ENCODE measurements around the gene OR1N1. TPM values are rescaled to one million over a fixed set of nuclear protein-coding genes. Genes with fewer than 3 reads are reported as not detected.
"Not testable (repeated sequence)": the region's sequence is repeated elsewhere in the genome, so short reads cannot be mapped to it uniquely, and the experiment has no call there.

The OR1N1 gene
- polyA plus RNA-seq (ENCODE audit: insufficient read length in 12 of 12), result not detected
- long read RNA-seq, donor 1, result 0 reads
- long read RNA-seq, donor 2, result 0 reads
- long read RNA-seq, donor 3, result 0 reads
- long read RNA-seq, donor 4, result 0 reads
- long read RNA-seq, donor 5, result 0 reads
- long read RNA-seq, donor 6, result 0 reads
- long read RNA-seq, donor 7, result 0 reads
- long read RNA-seq, donor 8, result 0 reads
- long read RNA-seq, donor 9, result 0 reads
- long read RNA-seq, donor 10, result 0 reads
- long read RNA-seq, donor 11, result 0 reads

GRCh38 chr9:122527193-122527592, at the start of gene OR1N1:
Gene OR1N1, minus strand, starts transcription at chr9:122527293. Its CDS starts 0 bp downstream, at chr9:122527293.
- DNase-seq, result no peak

GRCh38 chr9:122572456-122572855, 45.4 kb upstream of the OR1N1 start:
- no peak for DNase-seq

GRCh38 chr9:122567901-122568300, 40.8 kb upstream of the OR1N1 start:
- no peak for DNase-seq

GRCh38 chr9:122562134-122562760, 35.2 kb upstream of the OR1N1 start:
- no peak for DNase-seq

GRCh38 chr9:122561446-122561845, 34.4 kb upstream of the OR1N1 start:
- no peak for DNase-seq

- no peak for DNase-seq
These were observed 25.7 kb upstream of the OR1N1 start, which contains the start of gene OR1N2 for GRCh38 chr9:122552812-122553211. Gene OR1N2, plus strand, starts transcription at chr9:122553112. Its CDS starts 100 bp downstream, at chr9:122553212.

DNA sequence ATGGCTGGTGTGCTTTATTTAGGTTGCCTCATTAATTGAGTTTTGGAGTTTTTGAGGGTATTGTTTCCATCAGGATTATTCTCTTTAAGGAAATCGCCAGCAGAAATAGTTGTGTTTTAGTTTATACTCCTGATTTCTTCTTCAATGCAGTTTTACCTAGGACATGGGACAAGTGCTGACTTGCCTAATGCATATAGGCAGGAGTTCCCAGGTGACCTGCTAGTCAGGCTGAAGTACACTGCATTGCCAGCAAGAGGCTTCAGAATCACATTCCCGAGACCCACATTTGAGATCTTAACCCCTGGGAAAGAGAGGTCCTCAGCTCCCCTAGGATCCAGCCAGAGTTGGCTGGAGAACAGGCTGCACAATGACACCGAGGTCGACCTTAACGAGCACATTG, 24.3 kb upstream of the OR1N1 start:
- DNase-seq, result no peak

- DNase-seq, result no peak
These were observed 19.1 kb upstream of the OR1N1 start for GRCh38 chr9:122546196-122546595.

GRCh38 chr9:122538757-122539156, 11.7 kb upstream of the OR1N1 start:
- DNase-seq, result no peak

- not testable (repeated sequence) for DNase-seq
These were observed 10.0 kb upstream of the OR1N1 start for GRCh38 chr9:122537066-122537465.

DNA sequence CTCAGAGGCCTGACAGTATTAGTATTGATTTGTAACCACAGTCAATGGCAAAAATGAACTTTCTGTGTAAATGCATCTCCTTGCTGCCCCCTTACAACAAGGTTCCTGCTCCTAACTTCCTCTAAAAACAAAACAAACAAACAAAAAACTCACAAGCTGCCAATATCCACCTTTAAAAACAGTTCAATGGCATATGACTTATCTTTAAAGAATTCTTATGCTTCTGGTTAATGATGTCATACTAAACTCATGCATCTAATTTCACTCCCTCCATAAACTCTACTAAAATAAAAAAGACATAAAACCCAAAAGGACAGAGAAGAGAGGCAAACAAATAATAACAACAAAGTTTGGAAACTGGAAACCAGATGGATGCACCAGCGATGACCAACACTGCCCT, 9.0 kb upstream of the OR1N1 start:
- DNase-seq, result no peak

- not testable (repeated sequence) for DNase-seq
These were observed 4.1 kb upstream of the OR1N1 start for GRCh38 chr9:122531157-122531556.

DNA sequence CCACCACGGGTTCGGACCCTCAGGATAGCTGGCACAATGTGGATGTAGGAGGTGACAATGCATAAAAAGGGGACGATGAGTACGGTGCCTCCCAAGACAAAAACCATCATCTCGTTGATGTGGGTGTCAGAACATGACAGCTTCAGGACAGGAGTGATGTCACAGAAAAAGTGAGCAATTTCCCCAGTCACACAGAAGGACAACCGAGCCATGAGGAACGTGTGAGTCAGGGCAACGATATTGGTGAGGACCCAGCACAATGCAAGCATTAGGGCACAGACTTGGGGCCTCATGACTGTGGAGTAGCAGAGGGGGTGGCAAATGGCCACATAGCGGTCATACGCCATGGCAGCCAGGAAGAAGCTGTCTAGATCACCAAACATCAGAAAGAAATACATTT, 491 bp downstream of the OR1N1 start:
- no peak for DNase-seq

DNA sequence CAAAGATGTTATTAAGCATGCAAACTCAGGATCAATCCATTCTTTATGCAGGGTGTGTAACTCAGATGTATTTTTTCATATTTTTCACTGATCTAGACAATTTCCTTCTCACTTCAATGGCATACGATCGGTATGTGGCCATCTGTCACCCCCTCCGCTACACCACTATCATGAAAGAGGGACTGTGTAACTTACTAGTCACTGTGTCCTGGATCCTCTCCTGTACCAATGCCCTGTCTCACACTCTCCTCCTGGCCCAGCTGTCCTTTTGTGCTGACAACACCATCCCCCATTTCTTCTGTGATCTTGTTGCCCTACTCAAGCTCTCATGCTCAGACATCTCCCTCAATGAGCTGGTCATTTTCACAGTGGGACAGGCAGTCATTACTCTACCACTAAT, 7.7 kb downstream of the OR1N1 start:
- no peak for DNase-seq

DNA sequence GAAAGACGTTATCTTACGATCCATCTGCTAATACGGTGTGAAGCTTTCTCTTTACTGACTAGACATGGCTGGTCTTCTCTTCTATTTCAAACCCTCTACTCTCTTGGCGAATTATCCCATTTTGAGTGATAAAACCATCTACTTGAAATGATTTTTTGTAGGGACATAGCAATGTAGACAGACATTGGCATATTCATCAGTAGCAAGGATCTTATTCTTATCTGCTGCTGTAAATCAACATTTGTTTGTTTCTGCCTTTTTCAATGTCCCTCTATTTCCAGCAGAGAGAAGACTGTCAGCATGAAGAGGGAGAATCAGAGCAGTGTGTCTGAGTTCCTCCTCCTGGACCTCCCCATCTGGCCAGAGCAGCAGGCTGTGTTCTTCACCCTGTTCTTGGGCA, 8.3 kb downstream of the OR1N1 start, which contains the start of gene OR1J4:
OR1J4 (plus strand) TSS at position 301 of the 400 bp plus-strand sequence; CDS start at position 301, 0 bp downstream.
- no peak for DNase-seq

DNA sequence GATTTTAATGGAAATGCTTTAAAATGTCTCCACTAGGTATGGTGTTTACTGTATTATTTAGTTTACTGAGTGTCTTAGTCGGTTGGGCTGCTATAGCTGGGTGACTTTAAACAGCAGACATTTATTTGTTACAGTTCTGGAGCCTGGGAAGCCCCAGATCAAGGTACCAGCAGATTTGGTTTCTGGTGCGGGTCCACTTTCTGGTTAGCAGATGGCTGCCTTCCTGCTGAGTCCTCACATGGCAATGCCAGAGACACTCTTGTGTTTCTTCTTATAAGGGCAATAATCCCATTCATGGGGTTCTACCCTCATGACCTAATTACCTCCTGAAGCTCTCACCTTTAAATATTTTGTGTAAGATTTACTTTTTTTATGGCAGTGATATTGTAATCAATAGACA, 8.9 kb downstream of the OR1N1 start:
- no peak for DNase-seq

GRCh38 chr9:122510502-122510901, 16.6 kb downstream of the OR1N1 start, which contains the start of gene OR1J2:
Gene OR1J2, plus strand, starts transcription at chr9:122510802. Its CDS starts 0 bp downstream, at chr9:122510802.
- DNase-seq, result no peak

DNA sequence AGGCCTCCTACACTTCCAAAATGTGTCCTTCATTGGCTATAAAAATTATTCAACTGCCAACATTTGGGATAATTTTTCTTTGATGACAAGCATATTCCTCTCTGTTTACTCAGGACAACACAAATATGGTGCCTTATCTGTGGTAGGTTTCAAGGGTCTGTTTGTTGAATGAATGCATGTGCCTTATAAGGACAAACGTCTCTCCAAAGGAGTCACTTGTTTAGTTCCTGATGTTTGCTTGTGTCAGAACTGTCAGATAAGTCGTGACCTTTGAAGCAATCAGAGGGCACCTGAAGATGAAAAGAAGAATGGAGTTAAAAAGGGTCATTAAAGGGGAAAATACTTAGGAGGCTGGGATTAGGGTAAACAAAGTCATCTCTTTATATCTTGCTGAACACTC, 20.1 kb downstream of the OR1N1 start:
- DNase-seq, result no peak

DNA sequence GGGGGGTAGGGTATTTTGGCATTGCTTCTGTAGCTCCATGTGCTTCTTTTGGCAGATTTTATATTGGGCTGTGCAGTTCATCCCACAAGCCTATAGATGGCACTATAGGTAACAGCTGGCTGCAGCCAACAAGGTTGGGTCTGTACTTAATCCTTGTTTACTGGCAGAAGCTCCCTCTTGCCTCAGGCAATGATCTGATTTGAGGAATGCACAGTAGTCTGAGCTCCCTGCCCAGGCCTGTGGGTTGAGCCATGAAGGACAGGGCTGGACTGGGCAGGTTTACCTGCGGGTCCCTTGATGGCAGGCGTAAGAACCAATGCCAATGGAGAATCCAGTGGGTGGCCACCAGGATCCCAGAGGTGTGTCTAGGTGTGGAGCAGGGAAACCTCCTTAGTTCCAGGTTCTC, 28.2 kb downstream of the OR1N1 start:
- no peak for DNase-seq

- no peak for DNase-seq
These were observed 48.0 kb downstream of the OR1N1 start for GRCh38 chr9:122479062-122479461.

GRCh38 chr9:122477826-122478225, 49.3 kb downstream of the OR1N1 start, which contains the start of gene OR1J1:
Gene OR1J1, minus strand, starts transcription at chr9:122477926. Its CDS starts 0 bp downstream, at chr9:122477926.
- no peak for DNase-seq

GRCh38 chr9:122477346-122477745, 49.7 kb downstream of the OR1N1 start:
- no peak for DNase-seq
